OCI-LY3 (cell line): ENCODE measurements around the gene MGAT5B.

Experiments
- H2AFZ ChIP-seq: fragments of 200-600, 300-600 bp; shearing (Covaris generic); 2 replicates; pipeline ENCODE4 v1.6.0; 2014; ENCODE audit warnings: antibody characterized with exemption, low read depth, low read length
- H3K27ac ChIP-seq: fragments of 200-600, 300-600 bp; sonication (generic); 2 replicates; pipeline ENCODE4 v1.5.1; 2014; ENCODE audit warnings: mild to moderate bottlenecking, low read length, moderate library complexity, mixed read lengths
- H3K27me3 ChIP-seq: fragments of 200-600, 300-600 bp; sonication (generic); 2 replicates; pipeline ENCODE4 v1.6.1; 2014; ENCODE audit warnings: low read depth, low read length, mixed read lengths
- H3K36me3 ChIP-seq: fragments of 200-600, 300-600 bp; sonication (generic); replicated peaks from 2 replicates; pipeline ENCODE3; 2014; ENCODE audit warnings: low read depth, low read length, mixed read lengths
- H3K4me1 ChIP-seq: fragments of 300-600, 200-600 bp; sonication (generic); 2 replicates; pipeline ENCODE4 v1.6.1; 2014; ENCODE audit warnings: low read length, mixed read lengths
- H3K4me2 ChIP-seq: fragments of 200-600, 300-600 bp; sonication (generic); 2 replicates; pipeline ENCODE4 v1.6.1; 2014; ENCODE audit warnings: low read length, mixed read lengths
- H3K4me3 ChIP-seq: fragments of 300-600, 200-600 bp; sonication (generic); 2 replicates; pipeline ENCODE4 v1.5.1; 2014; ENCODE audit warnings: antibody characterized with exemption, mild to moderate bottlenecking, low read length, moderate library complexity
- H3K79me2 ChIP-seq: fragments of 300-600, 200-600 bp; shearing (Covaris generic); 2 replicates; pipeline ENCODE4 v1.6.1; 2014; ENCODE audit warnings: mild to moderate bottlenecking, low read length, mixed read lengths
- H3K9ac ChIP-seq: fragments of 300-600, 200-600 bp; shearing (Covaris generic); 2 replicates; pipeline ENCODE4 v1.6.0; 2014; ENCODE audit warnings: mild to moderate bottlenecking, low read length, moderate library complexity
- H3K9me3 ChIP-seq: fragments of 200-600, 300-600 bp; shearing (Covaris generic); 2 replicates; pipeline ENCODE4 v1.6.1; 2014; ENCODE audit warnings: low read length, mixed read lengths; ENCODE audit not compliant: insufficient read depth
- H4K20me1 ChIP-seq: fragments of 200-600, 300-600 bp; sonication (generic); 2 replicates; pipeline ENCODE4 v1.6.1; 2016; ENCODE audit warnings: low read length, mixed read lengths; ENCODE audit not compliant: insufficient read depth
- EZH2phosphoT487 ChIP-seq: fragments of 200-600 bp; shearing (Covaris generic); IDR thresholded peaks from 2 replicates; pipeline ENCODE4 v1.6.1; 2018; ENCODE audit warnings: antibody characterized with exemption, mixed run types, low read depth
- TF ChIP-seq, protein P1 (sequence below): fragments of 200-600, 300-600 bp; sonication (generic); IDR thresholded peaks from 2 replicates; pipeline ENCODE4 v1.5.1; 2014; ENCODE audit warnings: antibody characterized with exemption, low read length, low read depth

The MGAT5B gene

DNA sequence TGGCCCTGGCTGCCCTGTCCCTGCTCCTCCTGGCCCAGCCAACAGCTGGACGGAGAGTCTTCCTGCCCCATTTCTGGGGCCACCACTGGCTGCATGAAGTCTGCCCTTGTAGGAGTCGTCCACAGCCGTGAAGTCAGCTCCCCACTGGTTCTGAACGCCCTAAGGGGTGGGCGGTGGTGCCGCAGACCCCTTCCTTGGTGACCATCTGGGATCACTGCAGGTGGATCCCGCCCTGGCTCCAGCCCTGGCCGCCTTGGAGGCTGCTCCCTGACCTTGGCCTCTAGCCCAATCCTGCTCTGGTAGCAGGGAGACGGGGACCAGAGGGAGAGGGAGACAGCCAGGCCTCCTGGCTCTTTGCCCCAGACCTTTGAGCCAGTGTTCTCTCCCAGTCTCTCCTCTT, 35.4 kb downstream of the MGAT5B start:
- Histone ChIP-seq H3K36me3 (no peaks in the 10 kb centered on the region), H3K4me3 (no peak overlapping the region), H3K9me3 (no peaks in the 10 kb centered on the region), H3K27ac (no peak overlapping the region), H3K4me2 (no peak overlapping the region), H2AFZ (no peak overlapping the region), H3K9ac (no peak overlapping the region), H3K27me3 (peaks cover 5% of the 10 kb centered on the region; the same call in 1 of the 2 replicates), H3K79me2 (no peaks in the 10 kb centered on the region), H4K20me1 (no peaks in the 10 kb centered on the region), H3K4me1 (no peaks in the 10 kb centered on the region)
- TF ChIP-seq, protein P1, sequence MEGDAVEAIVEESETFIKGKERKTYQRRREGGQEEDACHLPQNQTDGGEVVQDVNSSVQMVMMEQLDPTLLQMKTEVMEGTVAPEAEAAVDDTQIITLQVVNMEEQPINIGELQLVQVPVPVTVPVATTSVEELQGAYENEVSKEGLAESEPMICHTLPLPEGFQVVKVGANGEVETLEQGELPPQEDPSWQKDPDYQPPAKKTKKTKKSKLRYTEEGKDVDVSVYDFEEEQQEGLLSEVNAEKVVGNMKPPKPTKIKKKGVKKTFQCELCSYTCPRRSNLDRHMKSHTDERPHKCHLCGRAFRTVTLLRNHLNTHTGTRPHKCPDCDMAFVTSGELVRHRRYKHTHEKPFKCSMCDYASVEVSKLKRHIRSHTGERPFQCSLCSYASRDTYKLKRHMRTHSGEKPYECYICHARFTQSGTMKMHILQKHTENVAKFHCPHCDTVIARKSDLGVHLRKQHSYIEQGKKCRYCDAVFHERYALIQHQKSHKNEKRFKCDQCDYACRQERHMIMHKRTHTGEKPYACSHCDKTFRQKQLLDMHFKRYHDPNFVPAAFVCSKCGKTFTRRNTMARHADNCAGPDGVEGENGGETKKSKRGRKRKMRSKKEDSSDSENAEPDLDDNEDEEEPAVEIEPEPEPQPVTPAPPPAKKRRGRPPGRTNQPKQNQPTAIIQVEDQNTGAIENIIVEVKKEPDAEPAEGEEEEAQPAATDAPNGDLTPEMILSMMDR = no peak
- TF ChIP-seq EZH2phosphoT487 = no peak

DNA sequence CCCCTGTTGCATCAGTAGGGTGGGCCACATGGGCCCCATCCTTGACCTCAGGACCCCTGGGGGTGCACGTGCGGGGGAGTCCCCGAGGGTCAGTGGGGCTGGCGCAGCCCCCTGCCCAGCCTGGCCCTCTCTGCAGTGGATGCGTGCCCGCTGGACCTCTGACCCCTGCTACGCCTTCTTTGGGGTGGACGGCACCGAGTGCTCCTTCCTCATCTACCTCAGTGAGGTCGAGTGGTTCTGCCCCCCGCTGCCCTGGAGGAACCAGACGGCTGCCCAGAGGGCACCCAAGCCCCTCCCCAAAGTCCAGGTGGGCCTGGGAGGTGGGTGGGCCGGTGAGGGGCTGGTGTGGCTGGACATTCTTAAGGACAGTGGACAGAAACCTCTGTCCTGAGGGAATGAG, 35.9 kb downstream of the MGAT5B start:
- Histone ChIP-seq H3K9ac (no peak overlapping the region), H3K36me3 (no peaks in the 10 kb centered on the region), H3K9me3 (no peaks in the 10 kb centered on the region), H3K27ac (no peak overlapping the region), H3K27me3 (peaks cover 5% of the 10 kb centered on the region; the same call in 1 of the 2 replicates), H3K4me1 (no peaks in the 10 kb centered on the region), H2AFZ (no peak overlapping the region), H3K4me2 (no peak overlapping the region), H3K79me2 (no peaks in the 10 kb centered on the region), H4K20me1 (no peaks in the 10 kb centered on the region), H3K4me3 (no peak overlapping the region)
- TF ChIP-seq EZH2phosphoT487 = no peak

DNA sequence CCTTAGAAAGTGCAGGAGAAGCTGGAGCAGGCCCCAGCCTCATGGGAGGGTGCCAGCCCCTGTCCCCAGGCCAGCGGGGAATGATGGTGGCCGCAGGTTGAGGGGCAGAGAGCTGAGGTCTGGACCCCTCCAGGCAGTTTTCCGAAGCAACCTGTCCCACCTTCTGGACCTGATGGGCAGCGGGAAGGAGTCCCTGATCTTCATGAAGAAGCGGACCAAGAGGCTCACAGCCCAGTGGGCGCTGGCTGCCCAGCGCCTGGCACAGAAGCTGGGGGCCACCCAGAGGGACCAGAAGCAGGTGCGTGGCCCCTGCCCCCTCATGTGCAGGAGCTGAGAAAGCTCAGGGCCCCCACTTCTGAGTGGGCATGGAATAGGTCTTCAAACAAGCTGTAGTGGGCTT, 36.8 kb downstream of the MGAT5B start:
- Histone ChIP-seq H3K79me2 (no peaks in the 10 kb centered on the region), H3K4me2 (no peak overlapping the region), H3K9me3 (no peaks in the 10 kb centered on the region), H3K4me3 (no peak overlapping the region), H3K4me1 (no peaks in the 10 kb centered on the region), H3K27me3 (no peaks in the 10 kb centered on the region; the same call in 1 of the 2 replicates), H3K9ac (no peak overlapping the region), H3K36me3 (no peaks in the 10 kb centered on the region), H2AFZ (no peak overlapping the region), H3K27ac (no peak overlapping the region), H4K20me1 (no peaks in the 10 kb centered on the region)
- TF ChIP-seq, protein P1 = no peak

DNA sequence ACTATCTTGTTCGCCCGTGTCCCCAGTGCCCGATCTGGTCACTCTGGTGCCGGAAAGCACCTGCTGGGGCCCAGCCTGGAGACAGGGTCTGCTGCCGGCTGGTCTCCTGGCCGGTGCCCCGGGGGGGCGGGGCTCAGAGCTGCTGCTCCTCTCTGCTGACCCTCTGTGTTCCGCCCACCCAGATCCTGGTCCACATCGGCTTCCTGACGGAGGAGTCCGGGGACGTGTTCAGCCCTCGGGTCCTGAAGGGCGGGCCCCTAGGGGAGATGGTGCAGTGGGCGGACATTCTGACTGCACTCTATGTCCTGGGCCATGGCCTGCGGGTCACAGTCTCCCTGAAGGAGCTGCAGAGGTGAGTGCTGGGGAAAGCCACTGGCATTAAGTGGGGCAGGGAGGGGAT, 37.6 kb downstream of the MGAT5B start:
- no peaks in the 10 kb centered on the region for H3K36me3 ChIP-seq
- no peak overlapping the region for H3K27ac ChIP-seq
- H3K4me2 ChIP-seq = no peak overlapping the region
- no peak overlapping the region for H2AFZ ChIP-seq
- H3K4me3 ChIP-seq = no peak overlapping the region
- H4K20me1 ChIP-seq = no peaks in the 10 kb centered on the region
- H3K9me3 ChIP-seq = no peaks in the 10 kb centered on the region
- H3K4me1 ChIP-seq = no peaks in the 10 kb centered on the region
- no peaks in the 10 kb centered on the region; the same call in 1 of the 2 replicates for H3K27me3 ChIP-seq
- no peaks in the 10 kb centered on the region for H3K79me2 ChIP-seq
- TF ChIP-seq EZH2phosphoT487 = no peak
- TF ChIP-seq, protein P1 = no peak
- no peak overlapping the region for H3K9ac ChIP-seq

DNA sequence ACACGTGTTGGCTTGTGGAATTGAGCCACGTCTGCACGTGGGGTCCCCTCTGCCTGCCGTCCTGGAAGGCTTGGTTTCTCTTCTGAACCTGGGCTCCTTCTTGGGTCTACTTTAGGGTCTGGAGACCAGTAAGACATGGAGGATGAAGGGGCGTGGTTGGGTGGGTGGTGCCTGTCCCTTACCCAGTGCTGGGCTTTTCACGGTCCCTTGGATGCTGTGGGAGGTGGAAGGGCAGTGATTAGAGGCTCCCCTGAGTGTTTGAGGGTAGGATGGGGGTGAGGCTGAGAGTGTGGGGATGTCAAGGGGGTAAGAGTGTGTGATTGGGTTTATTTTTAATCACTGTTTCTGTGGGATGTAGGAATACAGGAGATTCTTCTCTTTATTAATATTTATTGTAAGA, 38.3 kb downstream of the MGAT5B start:
- no peak for TF ChIP-seq EZH2phosphoT487
- TF ChIP-seq, protein P1 = no peak
- no peak overlapping the region for H3K27ac ChIP-seq
- no peak overlapping the region for H3K9ac ChIP-seq
- H3K36me3 ChIP-seq = no peaks in the 10 kb centered on the region
- H3K4me2 ChIP-seq = no peak overlapping the region
- no peak overlapping the region for H2AFZ ChIP-seq
- no peaks in the 10 kb centered on the region for H3K4me1 ChIP-seq
- no peaks in the 10 kb centered on the region for H4K20me1 ChIP-seq
- H3K27me3 ChIP-seq = no peaks in the 10 kb centered on the region; the same call in 1 of the 2 replicates
- H3K4me3 ChIP-seq = no peak overlapping the region
- no peaks in the 10 kb centered on the region for H3K79me2 ChIP-seq
- H3K9me3 ChIP-seq = no peaks in the 10 kb centered on the region
